Endothelial cell of umbilical vein (primary cell): Measurements from ENCODE around the gene ARMC7. TPM values are rescaled to one million over a fixed set of nuclear protein-coding genes. Genes with fewer than 3 reads are reported as not detected.

Source experiments
- BruUV-seq: library from RNA; stranded (reverse); fragments of 400-500 nt; replicated peaks from 2 replicates; lab custom pipeline; 2021; lab: Mats Ljungman, UMichigan
- CTCF ChIA-PET: fragments of 300-600, 350-600 bp; sonication (Branson Sonifier 250); formaldehyde crosslinking; loops from one replicate; lab custom pipeline; 2021; ENCODE audit warnings: antibody characterized with exemption, inconsistent platforms; lab: Charles Lee
- POLR2A ChIA-PET: fragments of 300-600, 350-600 bp; sonication (Branson Sonifier 250); formaldehyde crosslinking; loops from one replicate; lab custom pipeline; 2021; ENCODE audit warnings: antibody characterized with exemption, inconsistent platforms; lab: Charles Lee
- DNase-seq: peaks from one replicate; pipeline ENCODE4 v3.0.0-alpha.2; 2011; ENCODE audit warnings: low read depth, low spot score
- FAIRE-seq: peaks from 2 replicates; lab custom pipeline; 2011; peaks lifted over from hg19 to GRCh38; lab: Jason Lieb, UNC
- H2AFZ ChIP-seq: 2 replicates; pipeline ENCODE4 v1.6.0; 2012; ENCODE audit warnings: low read depth, low read length, control low read depth, inconsistent platforms
- H3K27ac ChIP-seq: 2 replicates; pipeline ENCODE4 v1.5.1; 2011; ENCODE audit warnings: low read depth, mild to moderate bottlenecking, control low read depth, low read length, moderate library complexity; ENCODE audit not compliant: insufficient read depth
- H3K27me3 ChIP-seq, 2 experiments: 2 replicates each; pipeline versions ENCODE4 v1.6.0 to v1.6.1; 2011; ENCODE audit warnings: low read length in 2 of 2, mixed read lengths in 1 of 2; ENCODE audit not compliant: control insufficient read depth in 2 of 2, insufficient read depth in 2 of 2
- H3K36me3 ChIP-seq, 2 experiments: 2 replicates in 1 of 2; 3 replicates in 1 of 2; pipeline ENCODE4 v1.5.1; 2011; ENCODE audit warnings: low read length in 2 of 2, mild to moderate bottlenecking in 1 of 2, moderate library complexity in 1 of 2; ENCODE audit not compliant: control insufficient read depth in 2 of 2, insufficient read depth in 2 of 2; ENCODE audit errors: extremely low read depth in 1 of 2
- H3K4me1 ChIP-seq: 3 replicates; pipeline ENCODE4 v1.5.1; 2011; ENCODE audit warnings: mild to moderate bottlenecking, low read length; ENCODE audit not compliant: control insufficient read depth, insufficient read depth; ENCODE audit errors: extremely low read depth
- H3K4me2 ChIP-seq: 2 replicates; pipeline ENCODE4 v1.6.1; 2011; ENCODE audit warnings: low read length, control low read depth, mixed read lengths; ENCODE audit not compliant: insufficient read depth
- H3K4me3 ChIP-seq, 3 experiments: fragments of 200-600 bp in 1 of 3; sonication (generic), shearing (Covaris generic) in 1 of 3; replicated peaks in 1 of 3; 2 replicates each; pipeline ENCODE4 v1.5.1; 2011 to 2016; ENCODE audit warnings: control low read depth in 3 of 3, low read length in 3 of 3, mild to moderate bottlenecking in 2 of 3, inconsistent platforms in 1 of 3, low read depth in 1 of 3, moderate library complexity in 1 of 3; ENCODE audit not compliant: insufficient read depth in 1 of 3
- H3K79me2 ChIP-seq: 2 replicates; pipeline ENCODE4 v1.6.0; 2012; ENCODE audit warnings: low read length, inconsistent platforms; ENCODE audit not compliant: control insufficient read depth, insufficient read depth
- H3K9ac ChIP-seq: replicated peaks from 2 replicates; pipeline ENCODE3; 2011; ENCODE audit warnings: low read length, control low read depth; ENCODE audit not compliant: insufficient read depth; ENCODE audit errors: extremely low read depth
- H3K9me1 ChIP-seq: replicated peaks from 3 replicates; pipeline ENCODE4 v1.6.0; 2011; ENCODE audit warnings: mild to moderate bottlenecking, low read length; ENCODE audit not compliant: control insufficient read depth, insufficient read depth; ENCODE audit errors: extremely low read depth
- H3K9me3 ChIP-seq: replicated peaks from 2 replicates; pipeline ENCODE4 v1.5.1; 2012; ENCODE audit warnings: low read length, inconsistent platforms; ENCODE audit not compliant: control insufficient read depth, insufficient read depth
- H4K20me1 ChIP-seq: replicated peaks from 2 replicates; pipeline ENCODE3; 2011; ENCODE audit warnings: mild to moderate bottlenecking, low read length; ENCODE audit not compliant: control insufficient read depth, insufficient read depth; ENCODE audit errors: extremely low read depth
- FOS ChIP-seq: IDR thresholded peaks from 2 replicates; pipeline ENCODE4 v1.6.1; 2011; ENCODE audit warnings: mild to moderate bottlenecking, low read length, moderate library complexity, borderline replicate concordance; ENCODE audit not compliant: insufficient read depth
- GATA2 ChIP-seq: IDR thresholded peaks from 2 replicates; pipeline ENCODE4 v1.7.0; 2011; ENCODE audit warnings: low read depth, mild to moderate bottlenecking, moderate library complexity, mixed read lengths, low read length; ENCODE audit not compliant: insufficient read length, insufficient read depth
- MAX ChIP-seq: IDR thresholded peaks from 2 replicates; pipeline ENCODE4 v1.6.1; 2011; ENCODE audit not compliant: insufficient read depth, insufficient read length
- POLR2AphosphoS5 ChIP-seq: IDR thresholded peaks from 2 replicates; pipeline ENCODE4 v1.6.1; 2012; ENCODE audit warnings: low read depth, mild to moderate bottlenecking, control low read depth, low read length, moderate library complexity; ENCODE audit not compliant: insufficient read depth
- dilution Hi-C: fragments of 300-500 bp; cut with MboI; formaldehyde crosslinking; loops from one replicate; pipeline ENCODE4 v1.15.0; 2019; ENCODE audit warnings: low sequenced_read_pairs; ENCODE audit not compliant: extremely low pct_ligation_motif_present
- intact Hi-C: fragments of 100-400 bp; cut with micrococcal nuclease; formaldehyde crosslinking; loops from one replicate; pipeline ENCODE4 v1.10.0; 2022
- polyA plus RNA-seq, 4 experiments: library from polyadenylated mRNA; depleted of rRNA in 3 of 4; stranded (reverse) in 3 of 4; unstranded in 1 of 4; fragments of >200 nt; gene quantifications; 2 replicates each; pipeline versions ENCODE4 v1.2.1 to v1.2.3, GENCODE V29; 2011 to 2012; ENCODE audit warnings: missing spikeins in 1 of 4
- total RNA-seq: library from RNA; stranded (reverse); gene quantifications from 2 replicates; pipeline ENCODE4 v1.2.3, GENCODE V29; 2021
- TF ChIP-seq, protein P1 (sequence below), 2 donors: IDR thresholded peaks; 1 replicate in 1 of 2; 2 replicates in 1 of 2; pipeline ENCODE4 v1.5.1; 2011; ENCODE audit warnings: low read length in 2 of 2, mild to moderate bottlenecking in 2 of 2, moderate library complexity in 2 of 2, control low read depth in 1 of 2, inconsistent platforms in 1 of 2, low read depth in 1 of 2; ENCODE audit not compliant: insufficient read depth in 1 of 2; ENCODE audit errors: extremely low read depth in 1 of 2

ARMC7 gene
- total and polyA plus RNA-seq, 2 donors (not counting 3 experiments of a cell fraction or from before 2014, with no cell fraction given), result 11.8 to 15.7 TPM

GRCh38 chr17:75174996-75175395 is 65.2 kb downstream of the ARMC7 start:
- dilution Hi-C loops, result no loop called here
- no peaks in the 10 kb centered on the region for H4K20me1 ChIP-seq

More at GRCh38 chr17:75174996-75175395, 65.2 kb downstream of the ARMC7 start:
- no peak overlapping the region for H3K4me2 ChIP-seq
- no peak for DNase-seq
- H3K36me3 ChIP-seq, result peaks cover 16 to 38% of the 10 kb centered on the region in 2 experiments
- no peak for TF ChIP-seq GATA2
- no peak for TF ChIP-seq FOS
- TF ChIP-seq POLR2AphosphoS5, result no peak
- TF ChIP-seq MAX, result no peak
- TF ChIP-seq, protein P1, sequence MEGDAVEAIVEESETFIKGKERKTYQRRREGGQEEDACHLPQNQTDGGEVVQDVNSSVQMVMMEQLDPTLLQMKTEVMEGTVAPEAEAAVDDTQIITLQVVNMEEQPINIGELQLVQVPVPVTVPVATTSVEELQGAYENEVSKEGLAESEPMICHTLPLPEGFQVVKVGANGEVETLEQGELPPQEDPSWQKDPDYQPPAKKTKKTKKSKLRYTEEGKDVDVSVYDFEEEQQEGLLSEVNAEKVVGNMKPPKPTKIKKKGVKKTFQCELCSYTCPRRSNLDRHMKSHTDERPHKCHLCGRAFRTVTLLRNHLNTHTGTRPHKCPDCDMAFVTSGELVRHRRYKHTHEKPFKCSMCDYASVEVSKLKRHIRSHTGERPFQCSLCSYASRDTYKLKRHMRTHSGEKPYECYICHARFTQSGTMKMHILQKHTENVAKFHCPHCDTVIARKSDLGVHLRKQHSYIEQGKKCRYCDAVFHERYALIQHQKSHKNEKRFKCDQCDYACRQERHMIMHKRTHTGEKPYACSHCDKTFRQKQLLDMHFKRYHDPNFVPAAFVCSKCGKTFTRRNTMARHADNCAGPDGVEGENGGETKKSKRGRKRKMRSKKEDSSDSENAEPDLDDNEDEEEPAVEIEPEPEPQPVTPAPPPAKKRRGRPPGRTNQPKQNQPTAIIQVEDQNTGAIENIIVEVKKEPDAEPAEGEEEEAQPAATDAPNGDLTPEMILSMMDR (IDR thresholded peaks at IDR 0.05; ENCODE audit: extremely low read depth in 1 of 2, insufficient read depth in 1 of 2, low read depth in 1 of 2, low read length in 2 of 2), result no peak
- H3K27ac ChIP-seq, result no peak overlapping the region
- H3K79me2 ChIP-seq, result peaks cover 62% of the 10 kb centered on the region
- H3K9me1 ChIP-seq, result no peaks in the 10 kb centered on the region
- no peak overlapping the region for H3K4me3 ChIP-seq
- ChIA-PET CTCF (interaction anchor here (1.0 to 3.4 kb wide), 7 partner anchors 8 to 103 kb away, joined by 3 to 18 read pairs (median 3); partner anchors contain the start of gene SUMO2), POLR2A (no interaction called here)
- intact Hi-C loops, result no loop called here
- no peaks in the 10 kb centered on the region for H3K9me3 ChIP-seq
- H3K4me1 ChIP-seq, result no peaks in the 10 kb centered on the region
- H3K9ac ChIP-seq, result no peak overlapping the region
- peak; percentile 31 for FAIRE-seq
- no peaks in the 10 kb centered on the region for H3K27me3 ChIP-seq
- no TSS peak for BruUV-seq
- H2AFZ ChIP-seq, result no peak overlapping the region
